HG02870 (cell line): Measurements from ENCODE around the gene SMIM22.

Source experiments
- ATAC-seq: cut with Tn5 transposase; IDR thresholded peaks from one replicate; pipeline ENCODE4 v1.9.1; 2021; ENCODE audit warnings: mild to moderate bottlenecking, moderate library complexity; ENCODE audit not compliant: unreplicated experiment

The SMIM22 gene

DNA sequence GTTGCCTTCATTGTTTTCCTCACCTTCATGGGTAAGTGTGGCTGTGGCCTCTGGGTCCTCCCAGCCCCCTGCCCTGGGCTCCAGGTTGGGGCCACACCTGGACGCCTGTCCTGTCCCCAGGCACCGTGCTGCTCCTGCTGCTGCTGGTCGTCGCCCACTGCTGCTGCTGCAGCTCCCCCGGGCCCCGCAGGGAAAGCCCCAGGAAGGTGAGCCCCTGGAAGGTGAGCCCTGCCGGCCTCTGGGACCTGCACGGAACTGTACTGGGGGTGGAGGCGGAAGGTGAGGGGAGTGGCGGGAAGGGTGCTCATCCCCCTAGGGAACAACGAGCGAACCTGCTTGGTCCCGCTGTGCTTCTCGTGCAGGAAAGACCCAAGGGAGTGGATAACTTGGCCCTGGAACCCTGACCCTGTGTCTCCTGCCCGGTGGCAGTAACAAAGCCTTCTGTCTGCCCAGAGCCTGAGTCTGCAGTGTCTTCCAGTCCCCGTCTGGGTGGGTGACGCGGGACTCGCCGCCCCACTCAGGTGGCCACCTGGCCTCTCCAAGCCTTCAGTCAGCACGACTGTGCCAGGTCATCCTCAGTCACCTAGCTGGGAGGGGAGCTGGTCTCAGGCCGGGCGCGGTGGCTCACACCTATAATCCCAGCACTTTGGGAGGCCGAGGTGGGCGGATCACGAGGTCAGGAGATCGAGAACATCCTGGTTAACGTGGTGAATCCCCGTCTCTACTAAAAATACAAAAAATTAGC, 831 bp downstream of the SMIM22 start:
- no peak for ATAC-seq

GRCh38 chr16:4796982-4797804, 2.0 kb downstream of the SMIM22 start:
- ATAC-seq, result no peak

- ATAC-seq, result no peak
Observed at GRCh38 chr16:4797805-4798252, 2.7 kb downstream of the SMIM22 start.

GRCh38 chr16:4798456-4798855, 3.3 kb downstream of the SMIM22 start:
- no peak for ATAC-seq

DNA sequence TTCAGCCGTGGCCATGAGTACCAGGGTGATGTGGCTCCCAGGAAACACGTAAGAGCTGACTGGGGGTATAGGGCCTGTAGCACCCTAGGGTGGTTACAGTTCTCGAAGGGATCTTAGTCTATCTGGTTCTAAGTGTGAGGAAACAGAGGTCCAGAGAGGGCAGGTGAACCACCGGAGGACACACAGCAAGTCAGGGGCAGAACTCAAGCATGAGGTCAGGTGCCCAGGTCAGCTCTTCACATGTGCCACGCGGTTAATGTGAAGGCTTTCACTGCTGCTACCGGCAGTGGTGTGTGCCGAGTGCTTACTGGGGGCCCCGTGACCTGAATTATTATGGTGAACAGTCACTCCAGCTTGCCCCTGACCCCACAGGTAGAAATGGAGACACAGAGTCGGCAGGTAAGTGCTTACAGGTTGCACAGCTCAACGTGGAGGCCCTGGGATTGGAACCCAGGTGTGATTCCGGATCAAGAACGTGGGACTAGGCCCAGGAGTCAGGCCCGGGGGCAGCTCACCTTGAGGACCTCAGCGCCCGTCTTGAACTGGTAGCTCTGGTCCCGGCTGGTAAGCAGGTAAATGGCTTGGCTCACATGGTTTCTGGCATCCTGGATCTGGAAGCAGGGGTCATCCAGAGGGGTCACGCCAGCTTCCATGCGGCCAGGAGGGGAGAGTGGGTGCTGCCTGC, 4.1 kb downstream of the SMIM22 start:
- ATAC-seq, result no peak

- ATAC-seq, result no peak
Observed at GRCh38 chr16:4800290-4801041, 5.3 kb downstream of the SMIM22 start.

DNA sequence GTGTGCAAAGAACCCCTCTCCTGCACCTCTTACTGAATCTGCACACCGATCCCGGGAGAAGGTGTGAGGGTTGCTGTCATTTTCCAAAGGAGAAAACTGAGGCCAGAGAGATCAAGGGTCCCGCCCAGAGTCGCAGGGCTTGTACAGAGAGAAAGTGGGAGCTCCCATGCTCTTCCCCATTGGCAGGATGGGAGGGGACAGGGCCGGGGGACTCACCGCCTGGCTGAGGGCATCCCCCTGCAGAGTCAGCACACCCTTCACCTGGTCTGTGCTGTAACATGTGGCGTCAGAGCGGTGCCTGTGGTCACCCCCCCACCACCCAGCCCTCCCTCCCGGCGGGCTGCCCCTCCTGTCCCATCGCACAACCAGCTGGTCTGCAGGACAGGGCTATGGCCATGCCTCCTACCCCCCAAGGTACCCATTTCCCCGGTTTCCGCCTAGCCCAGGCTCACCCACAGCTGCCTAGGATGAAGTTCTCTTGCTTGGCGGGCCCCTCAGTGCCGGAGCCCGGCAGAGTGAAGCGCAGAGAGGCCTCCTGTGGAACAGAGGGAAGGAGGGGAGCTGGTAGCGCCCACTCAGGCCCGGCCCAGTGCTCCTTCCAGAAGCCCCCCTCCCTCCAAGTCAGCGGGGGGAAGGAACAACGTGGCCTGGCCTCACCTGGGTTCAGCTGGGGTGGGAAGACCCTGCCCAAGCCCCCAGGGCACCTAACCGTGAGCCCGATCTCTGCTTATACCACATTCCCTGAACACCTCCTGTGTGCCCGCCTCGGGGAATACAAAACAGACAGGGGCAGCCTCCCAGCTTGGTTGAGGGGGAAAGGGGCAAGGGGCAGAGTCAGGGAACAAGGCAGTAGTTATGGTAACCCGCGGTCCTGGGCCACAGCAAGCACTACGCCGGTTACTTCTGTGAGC, 6.1 kb downstream of the SMIM22 start:
- no peak for ATAC-seq

DNA sequence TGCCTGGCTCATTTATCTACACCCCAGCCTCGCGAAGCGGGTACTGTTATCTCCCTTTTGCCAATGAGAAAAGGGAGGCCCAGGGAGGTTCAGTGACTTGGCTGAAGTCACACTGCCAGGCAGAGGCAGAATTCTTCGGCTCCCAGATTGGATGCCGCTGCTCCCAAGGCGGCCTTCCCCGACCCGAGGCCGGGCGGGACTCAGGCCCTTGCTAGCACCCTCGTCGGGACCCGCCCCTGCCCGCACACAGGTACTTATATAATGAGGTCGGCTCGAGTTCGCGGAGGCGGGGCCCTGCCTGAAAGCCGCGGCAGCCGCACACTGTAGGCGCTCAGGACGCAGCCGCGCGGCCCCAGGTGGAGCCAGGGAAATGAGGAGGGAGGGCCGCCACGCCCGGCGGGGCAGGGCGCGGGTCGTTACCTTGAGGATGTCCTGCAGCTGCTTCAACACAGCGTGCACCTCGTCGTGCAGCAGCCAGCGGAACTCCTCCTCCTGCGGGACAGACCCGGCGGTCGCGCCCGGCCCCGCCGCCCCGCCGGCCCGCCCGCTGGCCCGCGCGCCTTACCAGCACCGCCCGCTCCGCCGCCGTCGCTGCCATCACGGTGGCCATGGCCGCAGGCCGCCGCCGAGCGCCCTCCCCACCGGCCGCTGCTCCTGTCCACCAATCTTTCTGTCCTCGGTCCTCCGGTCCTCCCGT, 6.9 kb downstream of the SMIM22 start, which contains the start of gene ROGDI:
TSS of gene ROGDI (minus strand) at position 672 of the 697 bp plus-strand sequence. CDS start at position 610, 62 bp downstream.
- peak; percentile 54 for ATAC-seq

- ATAC-seq, result peak; percentile 92
Observed at GRCh38 chr16:4802659-4803287, 7.6 kb downstream of the SMIM22 start.

GRCh38 chr16:4803401-4803844, 8.3 kb downstream of the SMIM22 start:
- ATAC-seq, result no peak

DNA sequence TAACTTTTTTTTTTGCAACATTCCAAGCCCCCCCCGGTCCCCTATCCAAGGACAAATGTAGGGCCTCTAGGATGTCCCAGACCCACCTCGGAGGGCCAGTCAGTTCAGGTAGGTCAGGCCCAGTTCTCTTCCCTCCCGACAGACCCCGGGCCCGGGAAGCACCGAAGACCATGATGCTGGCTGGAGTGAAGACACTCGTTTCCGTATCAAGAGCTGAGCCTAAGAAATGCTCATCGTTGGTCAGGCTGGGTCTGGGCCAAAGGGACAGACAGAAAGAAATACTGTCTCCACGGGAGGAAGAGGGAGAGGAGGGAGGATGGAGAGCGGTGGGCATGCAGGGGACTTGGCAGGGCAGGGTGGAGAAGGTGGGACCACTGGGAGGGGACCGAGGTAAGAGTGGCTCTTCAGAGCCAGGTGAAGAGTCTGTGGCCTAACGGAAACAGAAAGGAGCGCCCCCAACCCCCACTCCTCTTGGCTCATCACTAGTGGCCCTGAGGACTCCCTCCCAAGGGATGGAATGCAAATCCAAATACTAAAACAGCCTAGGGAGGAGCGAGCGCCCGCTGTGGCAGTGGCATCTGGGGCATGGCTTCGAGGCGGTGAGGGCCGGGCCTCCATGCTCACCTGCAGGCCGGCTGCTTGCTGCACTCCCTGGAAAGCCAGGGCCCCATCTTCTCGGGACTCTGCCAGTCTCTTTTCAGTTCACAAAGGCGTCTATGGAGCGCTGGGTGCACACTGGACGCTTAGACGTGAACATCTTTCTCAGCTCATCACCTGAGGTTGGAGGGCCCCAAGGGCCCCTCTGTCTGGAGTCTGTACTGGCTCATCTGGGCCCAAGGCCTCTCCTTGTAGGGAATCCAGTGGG, 9.0 kb downstream of the SMIM22 start:
- no peak for ATAC-seq

DNA sequence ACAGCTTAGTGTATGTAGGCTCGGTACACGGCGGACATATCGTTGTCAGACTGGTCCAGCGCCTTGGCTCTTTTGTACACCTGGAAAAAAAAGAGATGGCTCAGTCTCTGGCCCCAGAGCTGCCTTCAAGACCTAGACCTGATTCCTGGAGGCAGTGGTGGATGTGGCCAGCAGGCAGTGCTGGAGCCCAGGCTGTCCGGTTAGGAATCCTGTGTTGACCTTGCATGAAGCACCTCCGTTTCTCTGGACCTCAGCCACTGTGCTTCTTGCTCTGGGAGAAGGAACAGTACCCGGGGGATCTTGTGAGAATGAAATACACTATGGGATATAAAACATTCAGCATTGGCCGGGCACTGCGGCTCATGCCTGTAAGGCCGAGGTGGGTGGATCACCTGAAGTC, 10.1 kb downstream of the SMIM22 start:
- ATAC-seq, result no peak

DNA sequence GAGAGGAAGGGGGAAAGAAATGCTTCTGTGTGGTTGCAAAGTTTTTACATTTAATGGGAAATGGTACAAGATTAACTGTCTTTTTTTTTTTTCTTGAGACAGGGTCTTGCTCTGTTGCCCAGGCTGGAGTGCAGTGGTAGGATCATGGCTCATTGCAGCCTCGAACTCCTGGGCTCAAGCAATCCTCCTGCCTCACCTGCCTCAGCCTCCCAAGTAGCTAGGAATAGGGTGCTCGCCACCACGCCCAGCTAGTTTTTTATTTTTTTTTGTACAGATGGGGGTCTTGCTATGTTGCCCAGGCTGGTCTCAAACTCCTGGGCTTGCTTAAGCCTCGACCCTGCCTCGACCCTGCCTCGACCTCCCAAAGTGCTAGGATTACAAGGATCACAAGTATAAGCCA, 11.1 kb downstream of the SMIM22 start:
- no peak for ATAC-seq

- ATAC-seq, result no peak
Observed at GRCh38 chr16:4811242-4811641, 16.1 kb downstream of the SMIM22 start.

DNA sequence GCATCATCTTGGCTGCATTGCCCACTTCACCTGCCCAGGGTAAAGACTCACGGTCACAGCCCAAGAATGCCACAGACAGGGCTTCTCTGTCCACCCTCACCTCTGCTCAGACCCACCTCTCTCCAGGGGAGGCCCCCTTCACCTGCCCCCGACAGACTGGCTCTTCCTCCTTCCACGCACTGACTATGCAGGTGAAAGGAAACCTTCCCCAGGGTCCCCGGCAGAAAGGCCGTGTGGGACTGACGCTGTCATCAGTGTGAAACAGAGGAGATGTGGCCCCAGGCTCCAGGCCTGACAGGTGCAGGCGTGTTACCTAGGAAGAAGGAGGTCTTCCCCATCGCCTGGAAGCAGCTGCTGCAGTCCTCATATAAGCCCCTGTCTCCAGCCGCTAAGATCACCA, 16.6 kb downstream of the SMIM22 start:
- no peak for ATAC-seq

DNA sequence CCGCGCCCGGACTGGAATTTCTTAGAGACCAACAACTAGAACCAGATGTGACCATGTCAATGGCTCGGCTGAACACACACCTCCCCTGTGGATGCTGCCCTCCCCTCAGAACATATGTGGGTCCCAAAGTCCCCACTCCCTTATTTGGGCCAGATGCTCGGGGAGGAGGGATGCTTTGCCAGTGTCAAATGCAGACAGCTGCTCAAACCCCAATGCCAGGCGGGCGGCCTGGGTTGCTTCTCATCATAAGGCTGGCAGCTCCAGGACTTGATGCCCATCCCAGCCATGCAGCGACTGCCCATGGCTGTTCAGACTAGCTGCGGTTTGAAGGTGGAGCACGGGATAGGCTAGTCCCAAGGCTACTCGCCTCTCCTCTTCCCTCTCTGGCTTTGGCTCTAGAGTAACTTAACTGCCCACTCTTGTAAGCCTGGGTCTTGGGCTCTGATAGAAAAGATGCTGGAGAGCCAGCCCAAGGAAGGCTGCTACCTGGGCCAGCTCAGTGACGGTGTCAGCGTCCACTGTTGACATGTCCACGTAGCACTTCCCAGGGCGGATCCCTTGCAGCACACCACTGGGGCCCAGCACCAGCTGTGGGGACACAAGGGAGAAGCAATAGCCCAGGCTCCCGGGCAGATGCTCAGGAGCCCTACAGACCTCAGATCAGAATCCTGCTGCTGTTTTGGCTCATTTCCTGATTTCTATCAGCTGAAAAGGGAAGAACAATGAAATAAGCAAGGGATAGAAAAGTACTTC, 18.3 kb downstream of the SMIM22 start:
- no peak for ATAC-seq

GRCh38 chr16:4814046-4814445, 18.9 kb downstream of the SMIM22 start:
- ATAC-seq, result no peak
